ENCODE results near the gene STK38. TPM values are rescaled to one million over a fixed set of nuclear protein-coding genes. Genes with fewer than 3 reads are reported as not detected.

STK38 gene
- total and polyA plus RNA-seq, 2 donors = 20.0 to 50.0 TPM

DNA sequence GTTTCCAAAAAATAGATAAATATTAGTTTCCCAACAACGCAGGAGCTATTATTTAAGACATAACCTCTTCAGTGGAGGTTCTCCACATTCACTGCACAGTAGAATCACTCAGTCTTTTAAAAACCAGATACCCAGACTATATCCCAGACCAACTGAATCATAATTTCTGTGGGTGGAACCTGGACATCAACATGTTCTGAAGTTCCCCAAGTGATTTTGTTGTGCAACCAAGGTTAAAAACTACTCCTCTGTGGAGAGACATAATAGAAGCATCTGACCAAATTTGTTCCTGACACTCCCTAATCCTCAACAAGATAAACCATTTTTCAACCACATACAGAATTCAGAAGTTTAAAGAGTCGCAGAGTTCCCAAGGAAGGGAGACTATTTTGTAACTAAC, 42.3 kb downstream of the STK38 start:
- Histone ChIP-seq H3K27ac (ENCODE audit: low read depth in 1 of 2, low read length in 1 of 2) (no peak overlapping the region), H3K27me3 (ENCODE audit: control insufficient read depth in 2 of 2, insufficient read depth in 1 of 2, low read length in 1 of 2) (no peaks in the 10 kb centered on the region), H3K4me1 (ENCODE audit: control insufficient read depth in 2 of 2, insufficient read depth in 2 of 2, low read length in 2 of 2) (no peaks in the 10 kb centered on the region), H3K9me3 (ENCODE audit: control insufficient read depth in 2 of 2, insufficient read depth in 1 of 2, low read length in 1 of 2) (peaks cover 0 to 6% of the 10 kb centered on the region in 2 donors), H3K36me3 (ENCODE audit: control insufficient read depth in 2 of 2, insufficient read depth in 2 of 2, low read length in 1 of 2) (peaks cover 24 to 48% of the 10 kb centered on the region in 2 donors), H3K4me3 (ENCODE audit: low read length in 2 of 2) (no peak overlapping the region)
- DNase-seq (ENCODE audit: low read depth in 6 of 9, low spot score in 9 of 9) = no peak
- WGBS = 95% methylated on average over 2 of the region's 2 CpGs

- H3K27me3 ChIP-seq (ENCODE audit: control insufficient read depth in 2 of 2, insufficient read depth in 1 of 2, low read length in 1 of 2) = no peaks in the 10 kb centered on the region
- no peak overlapping the region for H3K4me3 ChIP-seq (ENCODE audit: low read length in 2 of 2)
- no peak for DNase-seq (ENCODE audit: low read depth in 6 of 9, low spot score in 9 of 9)
- H3K36me3 ChIP-seq (ENCODE audit: control insufficient read depth in 2 of 2, insufficient read depth in 2 of 2, low read length in 1 of 2) = peaks cover 24 to 48% of the 10 kb centered on the region in 2 donors
- H3K27ac ChIP-seq (ENCODE audit: low read depth in 1 of 2, low read length in 1 of 2) = no peak overlapping the region
- WGBS = 98% methylated on average over 3 of the region's 3 CpGs
- no peaks in the 10 kb centered on the region for H3K9me3 ChIP-seq (ENCODE audit: control insufficient read depth in 2 of 2, insufficient read depth in 1 of 2, low read length in 1 of 2)
- no peaks in the 10 kb centered on the region for H3K4me1 ChIP-seq (ENCODE audit: control insufficient read depth in 2 of 2, insufficient read depth in 2 of 2, low read length in 2 of 2)
These were observed 43.1 kb downstream of the STK38 start for GRCh38 chr6:36504181-36504580.

GRCh38 chr6:36501686-36502085, 45.6 kb downstream of the STK38 start:
- no peak overlapping the region for H3K4me3 ChIP-seq (ENCODE audit: low read length in 2 of 2)
- no peaks in the 10 kb centered on the region for H3K27me3 ChIP-seq (ENCODE audit: control insufficient read depth in 2 of 2, insufficient read depth in 1 of 2, low read length in 1 of 2)
- H3K4me1 ChIP-seq (ENCODE audit: control insufficient read depth in 2 of 2, insufficient read depth in 2 of 2, low read length in 2 of 2) = no peaks in the 10 kb centered on the region
- peaks cover 19 to 65% of the 10 kb centered on the region in 2 donors for H3K36me3 ChIP-seq (ENCODE audit: control insufficient read depth in 2 of 2, insufficient read depth in 2 of 2, low read length in 1 of 2)
- H3K9me3 ChIP-seq (ENCODE audit: control insufficient read depth in 2 of 2, insufficient read depth in 1 of 2, low read length in 1 of 2) = no peaks in the 10 kb centered on the region
- H3K27ac ChIP-seq (ENCODE audit: low read depth in 1 of 2, low read length in 1 of 2) = no peak overlapping the region
- 89% methylated on average over 6 of the region's 6 CpGs for WGBS
- no peak for DNase-seq (ENCODE audit: low read depth in 6 of 9, low spot score in 9 of 9)

GRCh38 chr6:36499918-36500317, 47.4 kb downstream of the STK38 start:
- Histone ChIP-seq H3K36me3 (ENCODE audit: control insufficient read depth in 2 of 2, insufficient read depth in 2 of 2, low read length in 1 of 2) (peaks cover 35 to 66% of the 10 kb centered on the region in 2 donors), H3K27me3 (ENCODE audit: control insufficient read depth in 2 of 2, insufficient read depth in 1 of 2, low read length in 1 of 2) (no peaks in the 10 kb centered on the region), H3K27ac (ENCODE audit: low read depth in 1 of 2, low read length in 1 of 2) (no peak overlapping the region), H3K9me3 (ENCODE audit: control insufficient read depth in 2 of 2, insufficient read depth in 1 of 2, low read length in 1 of 2) (no peaks in the 10 kb centered on the region), H3K4me1 (ENCODE audit: control insufficient read depth in 2 of 2, insufficient read depth in 2 of 2, low read length in 2 of 2) (no peaks in the 10 kb centered on the region), H3K4me3 (ENCODE audit: low read length in 2 of 2) (no peak overlapping the region)
- DNase-seq (ENCODE audit: low read depth in 6 of 9, low spot score in 9 of 9) = no peak
- WGBS = 75% methylated on average over 4 of the region's 4 CpGs

- Histone ChIP-seq H3K36me3 (ENCODE audit: control insufficient read depth in 2 of 2, insufficient read depth in 2 of 2, low read length in 1 of 2) (peaks cover 47 to 76% of the 10 kb centered on the region in 2 donors), H3K27me3 (ENCODE audit: control insufficient read depth in 2 of 2, insufficient read depth in 1 of 2, low read length in 1 of 2) (no peaks in the 10 kb centered on the region), H3K27ac (ENCODE audit: low read depth in 1 of 2, low read length in 1 of 2) (no peak overlapping the region), H3K4me1 (ENCODE audit: control insufficient read depth in 2 of 2, insufficient read depth in 2 of 2, low read length in 2 of 2) (no peaks in the 10 kb centered on the region), H3K9me3 (ENCODE audit: control insufficient read depth in 2 of 2, insufficient read depth in 1 of 2, low read length in 1 of 2) (no peaks in the 10 kb centered on the region), H3K4me3 (ENCODE audit: low read length in 2 of 2) (no peak overlapping the region)
- WGBS = 98% methylated on average over 5 of the region's 5 CpGs
- no peak for DNase-seq (ENCODE audit: low read depth in 6 of 9, low spot score in 9 of 9)
These were observed 52.2 kb downstream of the STK38 start for GRCh38 chr6:36495086-36495485.

DNA sequence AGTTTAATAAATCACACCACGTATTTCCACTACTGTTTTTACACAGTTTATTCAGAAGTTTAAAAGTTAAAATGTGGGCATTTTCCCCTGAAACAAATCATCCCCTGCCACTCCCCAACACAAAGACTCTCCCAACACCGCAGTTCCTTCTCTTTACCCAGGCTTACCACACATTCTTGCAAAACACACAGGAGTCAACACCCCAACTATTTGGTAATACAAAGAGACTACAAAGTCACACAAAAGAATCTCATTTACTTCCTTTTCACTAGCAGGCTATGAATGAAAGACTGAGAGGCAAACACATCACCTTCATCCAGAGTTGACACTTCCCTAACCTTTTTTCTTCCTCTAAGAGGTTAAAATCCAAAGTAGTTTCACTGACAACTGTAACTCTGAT, 53.4 kb downstream of the STK38 start:
- Histone ChIP-seq H3K4me1 (ENCODE audit: control insufficient read depth in 2 of 2, insufficient read depth in 2 of 2, low read length in 2 of 2) (no peaks in the 10 kb centered on the region), H3K36me3 (ENCODE audit: control insufficient read depth in 2 of 2, insufficient read depth in 2 of 2, low read length in 1 of 2) (peaks cover 44 to 77% of the 10 kb centered on the region in 2 donors), H3K27me3 (ENCODE audit: control insufficient read depth in 2 of 2, insufficient read depth in 1 of 2, low read length in 1 of 2) (no peaks in the 10 kb centered on the region), H3K9me3 (ENCODE audit: control insufficient read depth in 2 of 2, insufficient read depth in 1 of 2, low read length in 1 of 2) (no peaks in the 10 kb centered on the region), H3K27ac (ENCODE audit: low read depth in 1 of 2, low read length in 1 of 2) (no peak overlapping the region), H3K4me3 (ENCODE audit: low read length in 2 of 2) (no peak overlapping the region)
- no peak for DNase-seq (ENCODE audit: low read depth in 6 of 9, low spot score in 9 of 9)
- WGBS = 67% methylated on average over 2 of the region's 2 CpGs

- Histone ChIP-seq H3K4me1 (ENCODE audit: control insufficient read depth in 2 of 2, insufficient read depth in 2 of 2, low read length in 2 of 2) (no peaks in the 10 kb centered on the region), H3K27ac (ENCODE audit: low read depth in 1 of 2, low read length in 1 of 2) (no peak overlapping the region), H3K9me3 (ENCODE audit: control insufficient read depth in 2 of 2, insufficient read depth in 1 of 2, low read length in 1 of 2) (no peaks in the 10 kb centered on the region), H3K36me3 (ENCODE audit: control insufficient read depth in 2 of 2, insufficient read depth in 2 of 2, low read length in 1 of 2) (peaks cover 44 to 78% of the 10 kb centered on the region in 2 donors), H3K27me3 (ENCODE audit: control insufficient read depth in 2 of 2, insufficient read depth in 1 of 2, low read length in 1 of 2) (no peaks in the 10 kb centered on the region), H3K4me3 (ENCODE audit: low read length in 2 of 2) (no peak overlapping the region)
- 98% methylated on average over 6 of the region's 6 CpGs for WGBS
- DNase-seq (ENCODE audit: low read depth in 6 of 9, low spot score in 9 of 9) = no peak
These were observed 54.0 kb downstream of the STK38 start for GRCh38 chr6:36493319-36493718.

DNA sequence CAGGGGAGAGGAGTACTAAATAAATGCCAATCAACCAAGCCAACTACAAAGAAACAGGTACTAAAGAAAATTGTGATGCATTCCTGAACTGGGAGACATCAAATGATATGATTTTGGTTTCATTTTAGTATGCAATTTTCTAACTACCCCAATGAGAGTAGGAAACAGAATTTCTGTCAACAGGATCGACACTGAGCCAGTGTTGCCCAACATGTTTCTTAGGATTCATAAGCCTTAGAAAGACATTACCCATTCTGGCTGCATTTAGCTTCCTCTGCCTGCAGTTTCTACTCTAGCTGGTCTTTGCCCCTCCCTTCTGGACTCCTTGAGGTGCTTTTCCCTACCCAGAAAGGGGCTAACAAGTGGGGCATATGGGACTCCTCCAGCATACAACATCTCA, 54.7 kb downstream of the STK38 start:
- 95% methylated on average over 1 of the region's 1 CpG for WGBS
- H3K4me1 ChIP-seq (ENCODE audit: control insufficient read depth in 2 of 2, insufficient read depth in 2 of 2, low read length in 2 of 2) = no peaks in the 10 kb centered on the region
- H3K9me3 ChIP-seq (ENCODE audit: control insufficient read depth in 2 of 2, insufficient read depth in 1 of 2, low read length in 1 of 2) = no peaks in the 10 kb centered on the region
- no peak overlapping the region for H3K27ac ChIP-seq (ENCODE audit: low read depth in 1 of 2, low read length in 1 of 2)
- no peak for DNase-seq (ENCODE audit: low read depth in 6 of 9, low spot score in 9 of 9)
- H3K36me3 ChIP-seq (ENCODE audit: control insufficient read depth in 2 of 2, insufficient read depth in 2 of 2, low read length in 1 of 2) = peaks cover 44 to 78% of the 10 kb centered on the region in 2 donors
- no peaks in the 10 kb centered on the region for H3K27me3 ChIP-seq (ENCODE audit: control insufficient read depth in 2 of 2, insufficient read depth in 1 of 2, low read length in 1 of 2)
- no peak overlapping the region for H3K4me3 ChIP-seq (ENCODE audit: low read length in 2 of 2)

DNA sequence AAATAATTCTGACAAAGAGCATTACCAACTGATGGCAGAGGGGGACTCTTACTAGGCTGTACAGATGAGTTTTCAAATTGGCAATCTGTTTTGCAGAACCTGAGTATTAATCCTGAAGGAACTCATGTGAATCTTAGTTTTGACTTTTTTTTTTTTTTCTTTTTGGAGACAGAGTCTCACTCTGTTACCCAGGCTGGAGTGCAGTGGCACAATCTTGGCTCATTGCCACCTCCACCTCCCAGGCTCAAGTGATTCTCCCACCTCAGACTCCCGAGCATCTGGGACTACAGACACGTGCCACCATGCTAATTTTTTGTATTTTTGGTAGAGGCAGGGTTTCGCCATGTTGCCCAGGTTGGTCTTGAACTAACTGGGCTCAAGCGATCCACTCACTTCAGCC, 55.2 kb downstream of the STK38 start:
- no peak for DNase-seq (ENCODE audit: low read depth in 6 of 9, low spot score in 9 of 9)
- H3K4me3 ChIP-seq (ENCODE audit: low read length in 2 of 2) = no peak overlapping the region
- H3K9me3 ChIP-seq (ENCODE audit: control insufficient read depth in 2 of 2, insufficient read depth in 1 of 2, low read length in 1 of 2) = no peaks in the 10 kb centered on the region
- peaks cover 44 to 78% of the 10 kb centered on the region in 2 donors for H3K36me3 ChIP-seq (ENCODE audit: control insufficient read depth in 2 of 2, insufficient read depth in 2 of 2, low read length in 1 of 2)
- no peaks in the 10 kb centered on the region for H3K4me1 ChIP-seq (ENCODE audit: control insufficient read depth in 2 of 2, insufficient read depth in 2 of 2, low read length in 2 of 2)
- WGBS = 97% methylated on average over 4 of the region's 4 CpGs
- H3K27me3 ChIP-seq (ENCODE audit: control insufficient read depth in 2 of 2, insufficient read depth in 1 of 2, low read length in 1 of 2) = no peaks in the 10 kb centered on the region
- no peak overlapping the region for H3K27ac ChIP-seq (ENCODE audit: low read depth in 1 of 2, low read length in 1 of 2)
